PFSK-1 (cell line): ENCODE measurements around the gene SHLD1.

Experiments
- POLR2AphosphoS5 ChIP-seq: IDR thresholded peaks from 2 replicates; pipeline ENCODE4 v1.6.1; 2012; ENCODE audit warnings: low read depth, mild to moderate bottlenecking, control low read depth, low read length, moderate library complexity
- SIN3A ChIP-seq: IDR thresholded peaks from 2 replicates; pipeline ENCODE4 v1.6.1; 2012; ENCODE audit warnings: mild to moderate bottlenecking, low read length, moderate library complexity, borderline replicate concordance; ENCODE audit not compliant: insufficient read depth
- TAF1 ChIP-seq: IDR thresholded peaks from 2 replicates; pipeline ENCODE4 v1.6.1; 2012; ENCODE audit warnings: low read length, control low read depth, borderline replicate concordance; ENCODE audit not compliant: insufficient read depth
- TF ChIP-seq, protein P1 (sequence below), 2 experiments: IDR thresholded peaks; 2 replicates each; pipeline versions ENCODE4 v1.6.1 to v1.8.0; 2011 to 2012; ENCODE audit warnings: low read depth in 2 of 2, low read length in 2 of 2, control low read depth in 1 of 2, inconsistent platforms in 1 of 2, mild to moderate bottlenecking in 1 of 2, moderate library complexity in 1 of 2; ENCODE audit not compliant: insufficient read depth in 1 of 2

DNA sequence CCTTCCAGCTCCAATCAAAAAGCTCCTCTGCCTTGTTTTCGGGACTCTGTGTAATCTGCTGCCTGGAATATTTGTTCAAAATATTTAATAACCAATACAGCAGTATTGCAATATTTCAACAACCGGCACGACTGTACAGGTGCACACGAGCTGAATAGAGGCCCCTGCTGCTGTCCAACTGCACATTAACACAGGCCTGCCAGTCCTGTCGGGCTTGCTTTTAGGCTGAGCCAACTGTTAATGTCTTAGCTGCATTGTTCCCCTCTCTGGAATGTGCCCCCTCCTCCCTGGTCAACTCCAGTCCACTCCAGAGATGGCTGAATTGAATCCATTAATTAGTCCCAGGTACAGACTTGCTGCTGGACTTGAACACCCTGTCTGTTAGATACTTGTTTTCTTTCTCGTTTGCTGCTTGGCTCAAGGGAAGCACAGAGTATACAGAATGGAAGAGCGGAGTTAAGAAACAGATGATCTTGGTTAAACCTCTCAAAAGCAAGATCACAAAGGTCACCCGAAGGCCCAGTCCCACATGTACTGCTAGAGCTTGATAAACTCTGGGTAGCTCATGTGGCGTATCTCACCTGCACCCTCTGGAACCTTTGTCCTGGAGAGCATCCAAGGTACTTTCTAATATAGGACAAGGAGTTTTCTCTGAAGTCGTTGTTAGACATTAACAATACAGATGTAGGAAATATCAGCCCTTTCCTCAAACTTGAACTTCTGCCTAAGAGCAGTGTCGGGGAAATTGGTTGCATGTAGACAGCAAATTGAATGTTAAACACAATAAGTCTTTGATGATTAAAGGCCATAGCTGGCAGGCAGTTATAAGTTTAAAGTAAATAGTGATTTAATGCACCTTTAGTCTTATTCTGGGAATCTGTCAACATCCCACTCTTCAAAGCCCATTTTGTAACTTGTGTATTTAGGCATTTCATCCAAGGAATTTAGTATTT, 31.9 kb downstream of the SHLD1 start:
- no peak for TF ChIP-seq POLR2AphosphoS5
- TF ChIP-seq, protein P1, sequence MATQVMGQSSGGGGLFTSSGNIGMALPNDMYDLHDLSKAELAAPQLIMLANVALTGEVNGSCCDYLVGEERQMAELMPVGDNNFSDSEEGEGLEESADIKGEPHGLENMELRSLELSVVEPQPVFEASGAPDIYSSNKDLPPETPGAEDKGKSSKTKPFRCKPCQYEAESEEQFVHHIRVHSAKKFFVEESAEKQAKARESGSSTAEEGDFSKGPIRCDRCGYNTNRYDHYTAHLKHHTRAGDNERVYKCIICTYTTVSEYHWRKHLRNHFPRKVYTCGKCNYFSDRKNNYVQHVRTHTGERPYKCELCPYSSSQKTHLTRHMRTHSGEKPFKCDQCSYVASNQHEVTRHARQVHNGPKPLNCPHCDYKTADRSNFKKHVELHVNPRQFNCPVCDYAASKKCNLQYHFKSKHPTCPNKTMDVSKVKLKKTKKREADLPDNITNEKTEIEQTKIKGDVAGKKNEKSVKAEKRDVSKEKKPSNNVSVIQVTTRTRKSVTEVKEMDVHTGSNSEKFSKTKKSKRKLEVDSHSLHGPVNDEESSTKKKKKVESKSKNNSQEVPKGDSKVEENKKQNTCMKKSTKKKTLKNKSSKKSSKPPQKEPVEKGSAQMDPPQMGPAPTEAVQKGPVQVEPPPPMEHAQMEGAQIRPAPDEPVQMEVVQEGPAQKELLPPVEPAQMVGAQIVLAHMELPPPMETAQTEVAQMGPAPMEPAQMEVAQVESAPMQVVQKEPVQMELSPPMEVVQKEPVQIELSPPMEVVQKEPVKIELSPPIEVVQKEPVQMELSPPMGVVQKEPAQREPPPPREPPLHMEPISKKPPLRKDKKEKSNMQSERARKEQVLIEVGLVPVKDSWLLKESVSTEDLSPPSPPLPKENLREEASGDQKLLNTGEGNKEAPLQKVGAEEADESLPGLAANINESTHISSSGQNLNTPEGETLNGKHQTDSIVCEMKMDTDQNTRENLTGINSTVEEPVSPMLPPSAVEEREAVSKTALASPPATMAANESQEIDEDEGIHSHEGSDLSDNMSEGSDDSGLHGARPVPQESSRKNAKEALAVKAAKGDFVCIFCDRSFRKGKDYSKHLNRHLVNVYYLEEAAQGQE (IDR thresholded peaks at IDR 0.05; ENCODE audit: insufficient read depth in 1 of 2, low read depth in 2 of 2, low read length in 2 of 2), result no peak
- TF ChIP-seq SIN3A, result no peak
- no peak for TF ChIP-seq TAF1
